Right lobe of liver (tissue), 4 donors: ENCODE data around the gene FXYD1.

Experiments
- CTCF ChIP-seq, 4 donors: fragments of 200-600 bp in 3 of 4; fragments of 450-650 bp in 1 of 4; IDR thresholded peaks; one replicate each; pipeline versions ENCODE4 v1.5.1 to v1.8.0; 2016 to 2022; ENCODE audit warnings: antibody characterized with exemption in 4 of 4, mild to moderate bottlenecking in 2 of 4
- POLR2A ChIP-seq: fragments of 450-650 bp; IDR thresholded peaks from one replicate; pipeline ENCODE4 v1.6.1; 2017; ENCODE audit warnings: antibody characterized with exemption, mild to moderate bottlenecking
- donor health status: DM: no; HTN: no; CAD: no.
- donor health status: DM: no; HTN: no; CAD: no.
- donor health status: DM: no; HTN: yes; CAD: no.

- TF ChIP-seq CTCF (IDR thresholded peaks at IDR 0.05): no peak
- no peak for TF ChIP-seq POLR2A
These were observed 33.1 kb downstream of the FXYD1 start for GRCh38 chr19:35171730-35172129.
